Activated naive CD4-positive, alpha-beta T cell treated with anti-CD3 and anti-CD28 coated beads for 36 hours (primary cell): Measurements from ENCODE around the gene TCF23. TPM values are rescaled to one million over a fixed set of nuclear protein-coding genes. Genes with fewer than 3 reads are reported as not detected.
"Not testable (repeated sequence)": the region's sequence is repeated elsewhere in the genome, so short reads cannot be mapped to it uniquely, and the experiment has no call there.

ENCODE experiments used
- CTCF ChIA-PET: fragments of 350-600 bp; sonication (Branson Sonifier 250); formaldehyde crosslinking; loops from one replicate; lab custom pipeline; 2021; ENCODE audit warnings: antibody characterized with exemption; lab: Charles Lee
- DNase-seq: peaks from one replicate; pipeline ENCODE4 v3.0.0-alpha.2; 2020
- H3K27ac Mint-ChIP-seq: one replicate; pipeline ENCODE4 v1.8.0; 2021; ENCODE audit warnings: mild to moderate bottlenecking, mixed read lengths
- H3K27me3 Mint-ChIP-seq: one replicate; pipeline ENCODE4 v1.8.0; 2021; ENCODE audit warnings: low read depth, mixed read lengths
- H3K36me3 Mint-ChIP-seq: one replicate; pipeline ENCODE4 v1.8.0; 2021; ENCODE audit warnings: low read depth, mixed read lengths
- H3K4me1 Mint-ChIP-seq: one replicate; pipeline ENCODE4 v1.8.0; 2021; ENCODE audit warnings: low read depth, mixed read lengths
- H3K4me3 Mint-ChIP-seq: one replicate; pipeline ENCODE4 v1.8.0; 2021; ENCODE audit warnings: mild to moderate bottlenecking, moderate library complexity, mixed read lengths
- H3K9me3 Mint-ChIP-seq: one replicate; pipeline ENCODE4 v1.8.0; 2021; ENCODE audit warnings: mixed read lengths
- intact Hi-C: fragments of 100-400 bp; cut with micrococcal nuclease; formaldehyde crosslinking; loops from one replicate; pipeline ENCODE4 v1.15.1; 2023
- total RNA-seq, 2 experiments: library from RNA; stranded (reverse); gene quantifications; one replicate each; pipeline ENCODE4 v1.2.3, GENCODE V29; 2021

Gene TCF23
- total RNA-seq, result not detected

DNA sequence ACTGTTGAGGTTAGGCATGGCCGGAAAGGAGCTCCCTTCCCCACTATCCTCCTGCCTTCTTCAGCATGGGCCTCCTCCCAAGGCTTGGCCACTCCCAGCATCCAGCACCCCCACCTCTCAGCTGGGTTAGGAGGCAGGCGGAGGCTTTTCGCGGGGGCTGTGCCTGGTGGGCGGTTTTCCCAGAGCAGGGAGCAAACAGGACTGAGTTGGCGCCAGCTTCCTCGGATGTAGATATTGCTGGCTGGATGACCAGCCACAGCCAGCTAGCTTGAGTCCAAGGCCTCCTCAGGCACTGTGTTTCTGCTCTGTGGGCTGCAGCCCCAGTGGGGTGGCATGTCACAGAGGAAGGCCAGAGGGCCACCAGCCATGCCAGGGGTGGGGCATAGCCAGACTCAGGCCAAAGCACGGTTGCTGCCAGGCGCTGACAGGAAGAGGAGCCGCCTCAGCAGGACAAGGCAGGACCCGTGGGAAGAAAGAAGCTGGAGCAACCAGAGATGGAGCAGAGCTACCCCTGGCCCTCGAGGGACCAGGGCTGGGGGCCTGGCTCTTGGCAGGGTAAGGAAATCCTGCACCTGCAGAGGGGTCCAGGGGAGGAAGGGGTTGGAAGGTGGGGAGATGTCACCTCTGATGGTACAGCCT is at the start of gene TCF23:
Gene TCF23 (plus strand): TSS at position 204 of the 639 bp plus-strand sequence. CDS start 130 bp downstream, at position 334.
- intact Hi-C loops, result no loop called here
- DNase-seq, result no peak
- no peak within 1 kb of the TSS for H3K27ac Mint-ChIP-seq
- no peaks in the 10 kb centered on the region for H3K9me3 Mint-ChIP-seq
- H3K36me3 Mint-ChIP-seq, result no peaks in the 10 kb centered on the region
- CTCF ChIA-PET, result interaction anchor here (1.2 to 1.5 kb wide), 2 partner anchors 21 to 130 kb away, joined by 3 to 4 read pairs; no protein-coding TSS in a partner anchor
- H3K4me1 Mint-ChIP-seq, result no peaks in the 10 kb centered on the region
- peaks cover 3% of the 10 kb centered on the region for H3K27me3 Mint-ChIP-seq
- no peak within 1 kb of the TSS for H3K4me3 Mint-ChIP-seq

- Mint-ChIP-seq H3K36me3 (peaks cover 1% of the 10 kb centered on the region), H3K27ac (no peak overlapping the region), H3K4me1 (peaks cover 12% of the 10 kb centered on the region), H3K27me3 (no peaks in the 10 kb centered on the region), H3K9me3 (no peaks in the 10 kb centered on the region), H3K4me3 (no peak overlapping the region)
- intact Hi-C loops, result loop anchor here (5.0 kb wide), 1 partner anchor 163 kb away; the partner anchor contains the start of gene SLC30A3
- CTCF ChIA-PET, result interaction anchor here (0.6 to 4.7 kb wide), 8 partner anchors 10 to 204 kb away, joined by 3 to 33 read pairs (median 5); no protein-coding TSS in a partner anchor
- DNase-seq, result no peak
Measured at GRCh38 chr2:27099334-27099955, 49.4 kb upstream of the TCF23 start.

DNA sequence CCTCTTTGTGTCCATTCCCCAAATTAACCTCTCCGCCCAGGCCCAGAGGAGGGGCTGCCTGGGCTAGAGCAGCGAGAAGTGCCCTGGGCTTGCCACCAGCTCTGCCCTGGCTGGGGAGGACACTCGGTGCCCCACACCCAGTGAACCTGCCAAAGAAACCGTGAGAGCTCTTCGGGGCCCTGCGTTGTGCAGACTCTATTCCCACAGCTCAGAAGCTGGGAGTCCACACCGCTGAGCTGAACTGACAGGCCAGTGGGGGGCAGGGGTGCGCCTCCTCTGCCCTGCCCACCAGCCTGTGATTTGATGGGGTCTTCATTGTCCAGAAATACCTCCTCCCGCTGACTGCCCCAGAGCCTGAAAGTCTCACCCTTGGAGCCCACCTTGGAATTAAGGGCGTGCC is 48.8 kb upstream of the TCF23 start:
- intact Hi-C loops, result no loop called here
- Mint-ChIP-seq H3K27me3 (no peaks in the 10 kb centered on the region), H3K4me1 (peaks cover 12% of the 10 kb centered on the region)

GRCh38 chr2:27102329-27102728 is 46.5 kb upstream of the TCF23 start:
- CTCF ChIA-PET, result interaction anchor here (1.0 to 1.5 kb wide), 2 partner anchors 20 to 163 kb away, joined by 3 to 4 read pairs; no protein-coding TSS in a partner anchor
- H3K4me3 Mint-ChIP-seq, result no peak overlapping the region
- peaks cover 1% of the 10 kb centered on the region for H3K36me3 Mint-ChIP-seq
- intact Hi-C loops, result no loop called here
- no peak overlapping the region for H3K27ac Mint-ChIP-seq
- no peaks in the 10 kb centered on the region for H3K4me1 Mint-ChIP-seq
- H3K9me3 Mint-ChIP-seq, result no peaks in the 10 kb centered on the region
- H3K27me3 Mint-ChIP-seq, result no peaks in the 10 kb centered on the region
- DNase-seq, result no peak

More for the DNA sequence above, 48.8 kb upstream of the TCF23 start:
- CTCF ChIA-PET, result interaction anchor here (1.0 to 4.7 kb wide), 7 partner anchors 8 to 203 kb away, joined by 3 to 33 read pairs (median 5); no protein-coding TSS in a partner anchor
- no peak overlapping the region for H3K4me3 Mint-ChIP-seq
- no peaks in the 10 kb centered on the region for H3K9me3 Mint-ChIP-seq
- H3K27ac Mint-ChIP-seq, result no peak overlapping the region
- no peak for DNase-seq
- H3K36me3 Mint-ChIP-seq, result peaks cover 1% of the 10 kb centered on the region

DNA sequence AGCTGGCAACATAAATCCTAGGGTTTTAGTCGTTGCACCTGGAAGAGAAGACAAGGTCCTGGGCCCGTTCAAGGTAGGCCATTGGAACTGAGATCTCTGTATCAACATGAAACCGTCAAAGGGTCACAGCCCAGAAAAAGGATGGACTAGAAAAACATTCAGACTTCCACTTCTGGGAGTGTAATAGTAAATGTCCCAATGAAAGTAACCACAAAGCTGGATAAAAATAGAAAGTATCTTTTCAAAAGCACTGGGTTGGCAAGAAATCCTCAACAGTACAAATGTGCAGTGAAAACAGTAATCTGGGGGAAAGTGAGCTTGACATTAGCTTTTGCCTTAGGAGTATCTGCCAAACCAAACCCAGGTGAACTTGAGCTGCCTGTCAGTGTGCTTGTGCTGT is 42.8 kb upstream of the TCF23 start:
- H3K9me3 Mint-ChIP-seq, result no peaks in the 10 kb centered on the region
- CTCF ChIA-PET, result no interaction called here
- H3K4me3 Mint-ChIP-seq, result no peak overlapping the region
- intact Hi-C loops, result no loop called here
- H3K27ac Mint-ChIP-seq, result no peak overlapping the region
- peaks cover 6% of the 10 kb centered on the region for H3K36me3 Mint-ChIP-seq
- DNase-seq, result no peak
- H3K27me3 Mint-ChIP-seq, result peaks cover 6% of the 10 kb centered on the region
- no peaks in the 10 kb centered on the region for H3K4me1 Mint-ChIP-seq

DNA sequence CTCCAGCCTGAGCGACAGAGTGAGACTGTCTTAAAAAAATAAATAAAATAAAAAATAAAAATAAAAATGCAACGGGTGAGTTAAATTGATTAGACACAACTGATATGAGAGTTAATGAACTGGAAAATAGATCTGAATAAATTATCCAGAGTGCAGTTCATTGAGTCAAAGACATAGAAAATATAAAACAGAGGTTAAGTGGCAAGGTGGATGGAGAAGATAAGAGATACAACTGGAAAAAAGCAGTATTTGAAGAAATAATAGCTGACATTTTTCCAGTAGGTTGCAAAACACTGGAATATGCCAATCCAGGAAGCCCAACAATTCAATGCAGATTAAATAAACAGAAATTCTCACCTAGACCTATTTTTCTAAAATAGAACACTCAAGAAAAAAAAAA is 40.6 kb upstream of the TCF23 start:
- DNase-seq, result no peak
- CTCF ChIA-PET, result interaction anchor here (0.6 to 1.1 kb wide), 2 partner anchors 14 to 25 kb away, joined by 4 to 6 read pairs; no protein-coding TSS in a partner anchor
- Mint-ChIP-seq H3K27ac (no peak overlapping the region), H3K36me3 (peaks cover 6% of the 10 kb centered on the region), H3K4me3 (no peak overlapping the region), H3K27me3 (peaks cover 6% of the 10 kb centered on the region), H3K9me3 (no peaks in the 10 kb centered on the region), H3K4me1 (no peaks in the 10 kb centered on the region)
- intact Hi-C loops, result no loop called here

- no peak overlapping the region for H3K27ac Mint-ChIP-seq
Measured at GRCh38 chr2:27109083-27109482, 39.7 kb upstream of the TCF23 start.

GRCh38 chr2:27110603-27111352 is 38.0 kb upstream of the TCF23 start:
- H3K36me3 Mint-ChIP-seq, H3K27ac Mint-ChIP-seq, H3K4me1 Mint-ChIP-seq, H3K9me3 Mint-ChIP-seq, H3K4me3 Mint-ChIP-seq, intact Hi-C loops, DNase-seq, H3K27me3 Mint-ChIP-seq: not testable (repeated sequence)
- CTCF ChIA-PET, result interaction anchor here (1.3 kb wide), 1 partner anchor 11 kb away, joined by 3 read pairs; no protein-coding TSS in a partner anchor

More at GRCh38 chr2:27109083-27109482, 39.7 kb upstream of the TCF23 start:
- CTCF ChIA-PET, result interaction anchor here (0.6 to 1.3 kb wide), 5 partner anchors 9 to 162 kb away, joined by 3 to 6 read pairs (median 3); no protein-coding TSS in a partner anchor
- no peak for DNase-seq
- Mint-ChIP-seq H3K36me3 (peaks cover 6% of the 10 kb centered on the region), H3K9me3 (no peaks in the 10 kb centered on the region), H3K27me3 (peaks cover 6% of the 10 kb centered on the region), H3K4me1 (no peaks in the 10 kb centered on the region), H3K4me3 (no peak overlapping the region)
- intact Hi-C loops, result no loop called here

- H3K4me1 Mint-ChIP-seq, H3K36me3 Mint-ChIP-seq, H3K4me3 Mint-ChIP-seq, H3K27ac Mint-ChIP-seq, intact Hi-C loops, H3K27me3 Mint-ChIP-seq, DNase-seq, H3K9me3 Mint-ChIP-seq: not testable (repeated sequence)
- CTCF ChIA-PET, result interaction anchor here (0.6 kb wide), 2 partner anchors 77 to 95 kb away, joined by 3 read pairs; no protein-coding TSS in a partner anchor
Measured at GRCh38 chr2:27111392-27112078, 37.3 kb upstream of the TCF23 start.

GRCh38 chr2:27115519-27115918 is 33.3 kb upstream of the TCF23 start:
- Mint-ChIP-seq H3K36me3 (peaks cover 3% of the 10 kb centered on the region), H3K9me3 (no peaks in the 10 kb centered on the region), H3K27ac (no peak overlapping the region), H3K27me3 (peaks cover 19% of the 10 kb centered on the region), H3K4me1 (peaks cover 9% of the 10 kb centered on the region), H3K4me3 (no peak overlapping the region)
- intact Hi-C loops, result no loop called here
- CTCF ChIA-PET, result interaction anchor here (1.3 kb wide), 1 partner anchor 22 kb away, joined by 3 read pairs; no protein-coding TSS in a partner anchor
- DNase-seq, result no peak

DNA sequence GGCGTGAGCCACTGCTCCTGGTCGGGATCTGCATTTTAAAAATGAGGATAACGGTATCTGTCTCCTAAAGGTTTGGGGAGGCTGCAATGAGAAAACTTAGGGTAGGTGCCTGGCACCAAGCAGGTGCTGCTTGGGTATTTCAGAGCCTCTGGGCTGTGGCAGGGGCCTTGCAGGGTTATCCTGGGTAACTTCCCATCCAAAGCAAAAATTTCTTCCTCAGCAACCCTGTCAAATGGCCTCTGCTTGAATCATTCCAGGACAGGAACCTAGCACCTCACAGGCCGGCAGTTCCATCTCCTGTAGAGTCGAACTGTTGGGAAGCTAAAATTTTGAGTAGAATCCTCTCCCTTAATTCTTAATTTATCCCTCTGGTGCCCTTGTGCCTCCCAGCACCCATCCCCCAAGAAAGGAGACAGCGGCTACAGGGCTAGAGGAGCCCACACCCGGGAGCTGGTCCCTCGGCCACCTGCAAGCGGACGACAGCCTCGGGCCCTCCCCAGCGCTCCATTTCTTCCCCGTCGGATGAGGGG is 30.7 kb upstream of the TCF23 start:
- CTCF ChIA-PET, result interaction anchor here (0.7 to 1.0 kb wide), 2 partner anchors 18 to 52 kb away, joined by 3 read pairs; no protein-coding TSS in a partner anchor
- Mint-ChIP-seq H3K27me3 (peaks cover 22% of the 10 kb centered on the region), H3K4me3 (peak overlapping the region; percentile 58), H3K27ac (no peak overlapping the region), H3K4me1 (peaks cover 10% of the 10 kb centered on the region), H3K9me3 (no peaks in the 10 kb centered on the region), H3K36me3 (peaks cover 3% of the 10 kb centered on the region)
- no peak for DNase-seq
- intact Hi-C loops, result no loop called here
